ENCODE measurements around the gene ELP4. TPM values are rescaled to one million over a fixed set of nuclear protein-coding genes. Genes with fewer than 3 reads are reported as not detected.

Gene ELP4
- polyA plus RNA-seq, 2 of the 4 experiments (the other 2 are of a cell fraction), result 16.9 to 26.0 TPM

GRCh38 chr11:31478223-31478590 is 31.4 kb upstream of the ELP4 start:
- Histone ChIP-seq H3K27ac (no peak overlapping the region), H3K4me3 (no peak overlapping the region), H3K4me2 (no peak overlapping the region), H3K9me3 (no peaks in the 10 kb centered on the region), H3K4me1 (no peaks in the 10 kb centered on the region)
- ChIA-PET CTCF (interaction anchor here (1.3 to 1.4 kb wide), 2 partner anchors 9 to 11 kb away, joined by 3 to 4 read pairs; no protein-coding TSS in a partner anchor), POLR2A (no interaction called here)
- 86% methylated on average over 2 of the region's 2 CpGs for WGBS (ENCODE audit: missing lambda C conversion rate)
- TF ChIP-seq NFE2L2 (conservative IDR thresholded peaks at IDR 0.05; ENCODE audit: low read length) (no peak), HDAC2 (IDR thresholded peaks at IDR 0.05) (no peak), EP300 (IDR thresholded peaks at IDR 0.05) (no peak), FOXS1 (CRISPR knock-in tag; IDR thresholded peaks at IDR 0.05) (no peak), ZFP36 (IDR thresholded peaks at IDR 0.05; ENCODE audit: borderline replicate concordance, partially characterized antibody) (no peak)
- FAIRE-seq (no peak), ATAC-seq (no peak), DNase-seq (ENCODE audit: low read depth in 1 of 2, low spot score in 1 of 2) (no peak)

GRCh38 chr11:31479066-31479465 is 30.5 kb upstream of the ELP4 start:
- no peak overlapping the region for H3K4me3 ChIP-seq
- 85% methylated on average over 4 of the region's 4 CpGs for WGBS (ENCODE audit: missing lambda C conversion rate)
- FAIRE-seq (peak; percentile 56), DNase-seq (ENCODE audit: low read depth in 1 of 2, low spot score in 1 of 2) (no peak), ATAC-seq (no peak)
- ChIA-PET CTCF (no interaction called here), POLR2A (no interaction called here)
- H3K27ac ChIP-seq, result no peak overlapping the region
- H3K4me1 ChIP-seq, result no peaks in the 10 kb centered on the region
- TF ChIP-seq NPAS2 (CRISPR knock-in tag; IDR thresholded peaks at IDR 0.05; ENCODE audit: borderline replicate concordance) (no peak), POLR2A (IDR thresholded peaks at IDR 0.05; ENCODE audit: low read length) (no peak), HMGXB4 (CRISPR knock-in tag; IDR thresholded peaks at IDR 0.05; ENCODE audit: borderline replicate concordance) (no peak), HOXB13 (CRISPR knock-in tag; IDR thresholded peaks at IDR 0.05; ENCODE audit: low read depth) (no peak), HEYL (CRISPR knock-in tag; IDR thresholded peaks at IDR 0.05) (no peak), E2F6 (IDR thresholded peaks at IDR 0.05; ENCODE audit: borderline replicate concordance, low read depth) (no peak), JUN (IDR thresholded peaks at IDR 0.05) (no peak), KDM1A (IDR thresholded peaks at IDR 0.05; ENCODE audit: low read depth) (no peak), CHD2 (IDR thresholded peaks at IDR 0.05; ENCODE audit: low read length, partially characterized antibody) (no peak), FOSL2 (IDR thresholded peaks at IDR 0.05) (no peak), FOSL2 (CRISPR knock-in tag; IDR thresholded peaks at IDR 0.05) (no peak), RARB (CRISPR knock-in tag; IDR thresholded peaks at IDR 0.05) (no peak), RCOR1 (IDR thresholded peaks at IDR 0.05; ENCODE audit: low read depth, low read length) (no peak), ZC3H11A (IDR thresholded peaks at IDR 0.05) (no peak), SMC3 (IDR thresholded peaks at IDR 0.05) (no peak)
- no peak overlapping the region for H3K4me2 ChIP-seq
- H3K9me3 ChIP-seq, result no peaks in the 10 kb centered on the region

GRCh38 chr11:31480930-31481329 is 28.6 kb upstream of the ELP4 start:
- CTCF ChIA-PET, result no interaction called here
- POLR2A ChIA-PET, result no interaction called here
- DNase-seq (ENCODE audit: low read depth in 1 of 2, low spot score in 1 of 2) (no peak), FAIRE-seq (no peak), ATAC-seq (no peak)
- Histone ChIP-seq H3K9me3 (no peaks in the 10 kb centered on the region), H3K4me3 (no peak overlapping the region), H3K27ac (no peak overlapping the region), H3K4me1 (no peaks in the 10 kb centered on the region), H3K4me2 (no peak overlapping the region)
- 96% methylated on average over 3 of the region's 3 CpGs for WGBS (ENCODE audit: missing lambda C conversion rate)
- TF ChIP-seq CEBPB (IDR thresholded peaks at IDR 0.05), result no peak
- no peak for TF ChIP-seq EP300 (IDR thresholded peaks at IDR 0.05)
- TF ChIP-seq CHD2 (IDR thresholded peaks at IDR 0.05; ENCODE audit: low read length, partially characterized antibody), result no peak
- no peak for TF ChIP-seq REST (IDR thresholded peaks at IDR 0.05)
- no peak for TF ChIP-seq RCOR1 (IDR thresholded peaks at IDR 0.05; ENCODE audit: low read depth, low read length)
- TF ChIP-seq GATA3 (IDR thresholded peaks at IDR 0.05; ENCODE audit: borderline replicate concordance), result no peak
- no peak for TF ChIP-seq BCL3 (IDR thresholded peaks at IDR 0.05)
- no peak for TF ChIP-seq KDM5A (IDR thresholded peaks at IDR 0.05)
- no peak for TF ChIP-seq HOXB5 (CRISPR knock-in tag; IDR thresholded peaks at IDR 0.05)
- TF ChIP-seq POLR2A (IDR thresholded peaks at IDR 0.05; ENCODE audit: low read length), result no peak
- TF ChIP-seq RARB (CRISPR knock-in tag; IDR thresholded peaks at IDR 0.05), result no peak
- no peak for TF ChIP-seq RNF2 (IDR thresholded peaks at IDR 0.05; ENCODE audit: borderline replicate concordance, low read depth)
- TF ChIP-seq EHF (CRISPR knock-in tag; IDR thresholded peaks at IDR 0.05), result no peak

Data from A549 (cell line).